IPS DF 4.7 (cell line): ENCODE results near the gene ABCA4.

Source experiments
- DNase-seq: peaks from one replicate; pipeline ENCODE4 v3.0.0-alpha.2; 2013; ENCODE audit warnings: low spot score; ENCODE audit errors: extremely low read depth

Gene ABCA4

DNA sequence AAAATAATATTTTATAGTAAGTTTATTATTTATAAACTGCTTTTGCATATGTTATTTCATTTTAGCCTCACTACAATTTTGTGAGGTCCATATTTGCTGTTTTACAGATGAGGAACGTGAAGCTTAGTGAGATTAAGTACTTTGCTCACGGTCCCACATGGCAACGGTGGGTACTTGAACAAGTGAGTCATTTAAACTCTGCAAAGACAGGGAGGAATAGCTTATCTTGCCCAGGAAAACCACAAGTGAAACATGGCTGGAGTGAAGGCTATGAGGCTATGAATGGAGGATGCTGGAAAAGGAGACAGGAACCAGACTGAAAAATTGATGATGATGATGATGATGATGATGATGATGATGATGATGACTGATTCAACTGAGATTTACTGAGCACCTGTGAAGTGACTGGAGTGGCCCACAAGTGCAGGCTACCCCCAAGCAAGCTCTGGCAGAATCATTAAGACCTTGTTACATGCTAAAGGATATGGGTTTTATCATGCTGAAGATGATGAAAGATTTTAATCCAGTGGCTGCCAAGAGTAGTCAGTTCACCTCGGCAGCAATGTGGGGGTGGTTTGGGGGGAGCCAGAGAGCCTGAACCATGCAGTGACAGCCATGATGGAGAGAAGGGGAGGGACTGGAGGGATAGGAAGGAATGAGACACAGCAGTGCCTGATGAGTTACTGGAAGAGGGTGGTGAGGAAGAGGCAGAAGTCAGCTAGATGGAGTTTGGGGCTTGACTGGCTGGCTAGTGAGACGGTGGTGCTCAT lies 1.4 kb upstream of the ABCA4 start:
- no peak for DNase-seq

DNA sequence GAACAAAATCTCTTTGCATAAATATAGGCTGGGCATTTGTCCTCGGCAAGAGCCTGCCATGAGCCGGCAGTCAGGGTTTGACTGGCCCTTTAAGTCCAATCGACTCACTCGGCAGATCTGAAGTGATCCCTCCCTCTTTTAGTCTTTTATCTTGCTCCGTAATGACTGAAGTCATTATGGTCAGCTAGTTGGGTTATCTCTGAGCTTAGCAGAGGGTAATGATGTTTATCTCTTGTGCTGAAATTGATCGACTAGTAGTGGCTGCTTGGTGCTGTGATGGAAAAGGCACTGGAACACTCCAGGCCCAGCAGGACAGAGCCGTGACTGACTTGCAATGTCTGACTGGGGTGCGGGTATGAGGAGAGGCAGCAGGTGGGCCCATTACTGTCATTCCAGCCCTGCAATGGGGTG lies 468 bp upstream of the ABCA4 start:
- no peak for DNase-seq

DNA sequence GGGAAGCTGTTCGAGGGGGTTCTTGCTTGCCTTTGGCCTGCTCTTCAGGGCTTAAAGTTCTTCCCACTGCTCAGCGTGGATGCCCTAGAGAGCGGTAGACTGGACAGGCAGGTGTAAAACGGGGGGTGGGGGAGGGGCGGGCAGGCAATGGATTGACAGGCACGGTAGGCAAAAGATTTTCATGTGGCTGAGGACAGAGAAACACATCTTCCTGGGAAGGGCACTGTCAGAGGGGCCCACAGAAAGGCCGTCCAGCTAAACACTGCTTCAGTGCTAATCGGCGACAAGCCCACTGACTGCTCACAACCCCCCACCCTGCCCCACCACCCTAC lies 412 bp downstream of the ABCA4 start:
- no peak for DNase-seq

DNA sequence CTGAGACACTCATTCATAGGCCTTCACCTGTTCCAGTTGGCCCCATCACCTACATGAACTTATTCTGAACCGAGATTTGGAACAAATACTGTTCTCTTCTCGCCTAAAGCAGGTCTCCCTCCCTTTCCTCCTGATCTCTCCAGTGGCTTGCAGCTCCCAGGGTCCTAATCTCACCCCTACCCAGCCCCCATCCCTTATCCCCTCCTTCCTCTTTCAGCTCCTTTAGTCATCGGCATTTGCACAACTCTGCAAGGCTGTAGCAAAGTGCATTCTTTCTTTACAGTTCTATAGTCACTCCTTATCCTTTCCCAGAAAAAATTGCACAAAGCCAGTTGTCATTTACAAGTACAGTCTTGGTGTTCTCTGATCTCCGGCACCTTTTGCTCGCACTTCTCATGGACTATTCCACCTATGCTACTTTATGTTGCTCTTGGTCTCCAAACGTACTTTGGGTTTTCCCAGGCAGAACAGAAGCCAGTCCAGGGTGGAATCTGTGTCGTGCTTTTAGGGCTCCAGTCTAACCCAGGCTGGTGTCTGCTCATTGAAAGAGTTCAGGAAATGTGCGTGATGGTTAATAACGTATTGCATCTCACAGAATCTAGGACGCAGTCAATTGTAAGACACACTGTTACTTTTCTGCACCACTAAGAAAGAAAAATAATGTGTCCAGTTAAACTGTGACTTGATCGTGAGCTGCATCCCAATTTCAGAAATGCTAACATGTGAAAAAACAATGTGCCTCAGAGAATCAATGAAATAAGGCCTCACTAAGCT lies 965 bp downstream of the ABCA4 start:
- no peak for DNase-seq

DNA sequence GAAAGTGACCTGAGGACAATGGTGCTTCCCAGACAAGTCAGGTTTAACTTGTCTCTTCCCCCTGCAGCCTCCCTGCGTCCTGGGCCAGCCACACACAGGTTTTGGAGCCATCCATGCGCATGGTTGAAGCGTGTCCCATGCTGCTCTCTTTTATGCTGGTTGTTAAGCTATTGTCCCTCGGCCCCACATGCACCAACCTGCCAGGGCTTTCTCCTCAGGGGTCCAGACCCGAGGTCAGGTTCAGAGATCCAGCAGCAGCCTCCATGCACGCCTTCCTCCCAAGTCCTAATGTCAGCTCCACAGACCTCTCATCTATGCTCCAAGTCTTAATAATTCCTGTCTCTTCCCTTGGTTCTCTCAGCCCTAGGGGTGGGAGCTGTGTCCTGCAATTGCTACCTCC lies 1.6 kb downstream of the ABCA4 start:
- no peak for DNase-seq

DNA sequence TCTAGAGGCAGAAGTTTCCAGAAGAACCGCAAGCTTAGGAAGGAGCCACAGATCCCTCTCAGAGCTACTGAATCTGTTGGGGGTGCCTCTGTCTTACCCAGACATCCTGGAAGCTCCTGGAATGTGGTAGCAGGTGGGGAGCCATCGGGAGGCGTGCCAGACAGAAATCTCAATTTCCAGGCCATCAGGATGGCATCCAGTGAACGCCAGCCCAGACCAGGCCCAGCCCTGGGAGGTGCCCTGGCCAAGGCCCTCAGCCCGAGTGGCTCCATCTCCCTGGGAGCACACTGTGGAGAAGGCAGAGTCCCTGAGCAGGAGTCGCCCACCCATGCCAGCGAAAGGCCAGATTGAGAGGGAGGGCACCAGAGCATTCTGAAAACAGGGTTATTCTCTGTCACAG lies 2.5 kb downstream of the ABCA4 start:
- DNase-seq = no peak

DNA sequence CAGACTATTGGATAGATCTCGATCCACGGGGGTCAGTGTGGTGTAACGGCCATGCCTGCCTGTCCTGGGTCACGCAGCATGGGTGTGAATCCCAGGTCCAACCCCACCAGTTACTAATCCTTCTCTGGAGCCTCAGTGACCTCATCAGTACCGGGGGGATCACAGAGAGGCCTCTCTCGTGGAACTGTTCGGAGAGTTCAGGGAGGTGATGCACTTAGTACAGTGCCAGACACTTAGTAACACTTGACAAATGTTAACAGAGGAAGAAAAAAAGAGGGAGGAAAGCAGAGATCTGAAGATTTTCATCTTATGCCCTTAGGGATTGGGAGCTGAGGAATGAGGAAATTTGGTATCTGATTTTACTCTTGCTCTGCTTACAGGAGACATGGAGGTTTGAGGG lies 2.9 kb downstream of the ABCA4 start:
- no peak for DNase-seq

DNA sequence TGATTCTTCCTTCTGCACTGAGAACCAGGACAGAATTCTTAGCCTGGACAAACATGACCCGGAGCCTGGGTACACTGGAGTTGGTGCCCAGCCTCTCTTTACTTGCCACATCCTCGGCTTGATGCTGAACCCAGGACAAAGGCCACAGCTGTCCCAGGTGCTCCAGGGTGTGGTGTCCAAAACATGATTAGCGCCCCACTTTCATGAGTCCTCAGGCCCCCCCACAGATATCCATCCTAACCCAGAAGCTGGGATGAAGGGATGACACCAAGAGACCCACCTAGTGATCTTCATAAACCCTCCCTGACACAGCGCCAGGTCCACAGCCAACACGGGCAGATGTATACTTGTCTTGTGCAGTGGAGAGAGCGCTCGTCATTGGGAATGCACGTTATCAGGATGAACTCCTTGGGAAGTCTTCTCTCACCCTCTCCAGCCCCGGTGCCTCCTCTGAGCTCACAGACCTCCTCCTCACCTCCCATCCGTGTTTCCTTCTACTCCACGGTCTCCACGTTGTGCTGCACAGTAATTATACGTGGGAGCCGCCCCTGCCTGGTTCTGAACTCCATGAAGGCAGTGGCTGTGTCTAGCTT lies 3.6 kb downstream of the ABCA4 start:
- no peak for DNase-seq

DNA sequence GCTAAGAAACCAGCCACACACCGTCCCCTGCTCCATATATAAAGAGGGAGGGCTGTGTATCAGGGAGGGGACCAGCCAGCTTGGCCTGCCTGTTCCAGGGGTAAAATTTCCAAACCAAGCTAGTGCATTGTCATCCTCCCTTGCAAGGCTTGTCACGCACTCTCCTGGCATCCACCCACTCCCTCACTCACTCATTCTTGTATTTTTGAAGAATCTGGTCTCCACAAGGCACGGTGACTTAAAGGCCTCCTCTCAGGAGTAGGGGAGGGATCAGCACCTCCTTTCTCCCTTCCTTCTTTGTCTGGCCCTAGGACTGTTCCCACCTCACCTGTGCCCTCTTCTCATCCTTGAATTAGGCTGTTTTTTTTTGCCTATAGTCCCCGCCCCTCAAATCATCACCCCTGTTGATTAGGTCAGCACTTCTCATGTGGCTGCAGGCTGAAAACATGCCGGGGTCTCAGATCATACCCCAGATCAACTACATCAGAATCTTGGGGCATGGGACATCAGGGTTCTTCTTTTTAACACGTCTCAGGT lies 5.0 kb downstream of the ABCA4 start:
- no peak for DNase-seq

DNA sequence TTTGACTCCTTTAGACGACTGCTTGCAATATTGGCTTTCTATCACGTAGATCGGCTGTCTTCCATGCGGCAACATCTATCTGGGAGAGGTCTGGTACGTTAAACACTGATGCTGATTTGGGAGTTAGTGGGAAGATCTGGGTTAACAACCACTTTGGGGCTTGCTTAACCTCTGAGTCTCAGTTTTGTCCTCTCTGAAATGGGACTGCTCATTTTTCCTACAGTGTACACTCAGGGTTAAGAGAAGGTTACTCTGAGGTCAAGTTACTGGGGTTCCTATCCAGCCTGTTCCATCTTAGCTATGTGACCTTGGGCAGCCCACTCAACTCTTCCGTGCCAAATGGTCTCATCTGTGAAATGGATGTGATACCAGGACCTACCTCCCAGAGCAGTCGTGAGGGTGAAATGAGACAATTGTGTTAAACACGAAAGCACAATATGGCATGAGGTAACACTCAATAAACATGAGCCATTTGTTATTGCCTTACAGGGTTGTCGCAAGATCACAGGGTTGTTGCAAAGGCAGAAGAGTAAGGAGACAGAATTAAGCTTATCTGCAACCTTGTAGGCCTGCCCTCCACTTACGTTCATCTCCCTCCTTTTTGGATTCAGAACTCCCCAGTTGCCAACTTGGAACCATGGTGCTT lies 5.6 kb downstream of the ABCA4 start:
- DNase-seq = no peak

DNA sequence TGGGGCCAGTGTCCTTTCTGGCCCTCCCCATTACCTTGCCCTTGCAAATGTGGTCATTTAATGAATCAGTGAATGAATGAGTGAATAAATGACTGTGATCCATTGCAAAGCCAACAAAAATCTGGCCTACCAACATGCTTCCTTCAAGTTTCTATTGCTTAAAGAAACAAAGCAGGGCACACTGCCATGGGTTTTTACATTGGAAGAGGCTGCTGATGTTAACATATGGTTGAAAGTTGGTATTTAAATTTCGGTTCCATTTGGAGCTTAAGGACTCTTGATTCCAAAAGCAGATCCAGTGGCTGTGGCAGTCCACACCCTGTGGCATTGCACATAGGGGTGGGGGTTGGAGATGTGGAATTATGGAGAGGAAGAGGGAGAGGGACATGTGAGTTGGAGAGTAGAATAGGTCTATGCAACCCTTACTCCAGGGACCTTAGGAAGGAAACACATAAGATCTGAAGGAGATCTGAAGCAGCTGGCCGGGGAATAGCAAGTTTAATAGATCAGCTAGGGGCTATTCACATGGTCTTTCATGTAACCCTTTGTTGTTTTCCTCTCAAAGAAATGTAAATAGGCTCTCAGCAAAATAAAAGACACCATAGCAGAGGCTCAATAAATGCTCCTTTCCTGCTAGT lies 7.2 kb downstream of the ABCA4 start:
- DNase-seq = no peak

DNA sequence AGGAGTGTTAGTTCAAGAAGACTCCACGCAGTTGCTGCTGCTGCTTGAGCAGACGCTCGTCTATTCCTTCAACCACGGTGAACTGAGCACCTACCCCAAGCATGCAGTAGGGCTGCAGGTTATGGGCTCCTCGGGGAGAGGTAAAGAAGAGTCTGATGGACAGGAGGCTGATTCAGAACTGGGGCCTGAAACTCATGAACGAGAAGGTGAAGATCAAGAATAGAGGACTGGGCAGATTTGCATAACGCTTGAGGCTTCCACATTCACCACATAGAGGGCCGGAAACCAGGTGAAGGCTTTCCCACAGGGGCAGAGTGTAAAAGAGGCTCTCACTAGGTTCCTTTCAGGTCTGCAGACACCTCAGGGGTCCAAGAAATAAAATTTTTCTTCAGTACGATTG lies 9.1 kb downstream of the ABCA4 start:
- no peak for DNase-seq

DNA sequence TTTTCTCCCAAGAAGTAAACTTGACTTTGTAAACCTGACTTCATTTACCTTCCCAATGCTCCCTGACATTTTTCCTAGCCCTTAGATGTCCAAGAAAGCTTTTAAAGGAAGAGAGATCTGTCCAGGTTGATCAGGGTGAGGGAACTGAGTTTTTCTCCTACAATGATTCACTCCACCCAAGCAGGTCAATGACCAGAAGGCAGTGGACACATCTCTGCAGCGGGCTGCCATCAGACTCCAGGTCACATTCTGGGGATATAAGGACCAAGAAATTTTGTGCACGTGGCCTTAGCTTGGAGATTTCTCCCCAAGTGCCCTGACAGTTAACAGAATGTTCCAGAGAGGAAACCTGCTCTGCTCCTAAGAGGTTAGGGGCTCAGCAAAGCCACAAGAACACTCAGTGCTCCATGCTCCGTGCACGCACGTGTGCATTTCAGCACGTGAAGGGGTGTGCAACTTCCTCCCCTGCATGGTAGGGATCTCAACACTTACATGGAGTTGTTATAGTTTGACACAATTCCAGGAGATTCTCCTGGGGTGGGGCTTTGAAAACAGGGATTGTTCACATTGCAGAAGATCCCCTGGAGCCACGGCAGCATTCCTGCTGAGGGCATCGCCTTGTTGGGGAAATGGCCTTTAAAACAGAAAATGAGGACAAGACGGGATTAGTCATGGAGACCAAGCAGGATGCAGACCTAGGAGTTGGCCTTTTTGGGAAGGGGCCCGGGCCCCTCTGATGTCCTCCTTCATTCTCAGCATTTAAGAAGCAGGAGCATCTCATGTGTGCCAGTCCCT lies 9.8 kb downstream of the ABCA4 start:
- DNase-seq = no peak

DNA sequence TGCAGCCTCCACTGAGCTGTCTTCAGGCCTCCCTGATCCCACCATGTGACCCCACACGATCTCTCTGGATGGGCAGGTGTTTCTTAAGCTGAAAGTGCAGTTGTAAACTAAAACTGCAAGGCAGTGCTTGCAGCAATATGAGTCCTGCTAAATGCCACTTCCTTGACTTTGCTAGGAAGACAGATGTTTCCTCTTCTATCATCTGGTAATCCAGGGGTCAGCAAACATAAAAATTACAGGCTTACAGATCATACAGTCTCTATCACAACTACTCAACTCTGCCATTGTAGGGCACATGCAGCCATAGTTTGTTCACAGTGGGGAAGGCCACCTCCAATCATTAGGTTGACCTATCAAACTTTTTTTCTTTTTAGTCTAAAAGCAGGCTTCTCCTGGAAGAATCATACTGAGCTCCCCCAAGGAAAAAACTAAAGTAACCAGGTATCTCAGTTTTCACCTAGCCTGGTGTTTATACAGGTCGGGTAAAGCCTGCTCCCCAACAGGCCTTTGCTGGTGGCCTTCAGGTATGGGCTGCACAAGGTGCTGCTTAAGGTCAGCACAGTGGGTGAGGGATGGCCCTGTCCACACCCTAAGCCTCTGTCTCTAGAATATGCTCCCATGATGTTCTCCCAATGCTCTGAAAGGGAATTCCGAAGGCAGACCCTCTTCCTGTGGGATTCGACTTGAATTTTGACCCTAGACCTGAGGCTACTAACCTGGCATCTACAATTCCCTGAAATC lies 10.8 kb downstream of the ABCA4 start:
- no peak for DNase-seq

DNA sequence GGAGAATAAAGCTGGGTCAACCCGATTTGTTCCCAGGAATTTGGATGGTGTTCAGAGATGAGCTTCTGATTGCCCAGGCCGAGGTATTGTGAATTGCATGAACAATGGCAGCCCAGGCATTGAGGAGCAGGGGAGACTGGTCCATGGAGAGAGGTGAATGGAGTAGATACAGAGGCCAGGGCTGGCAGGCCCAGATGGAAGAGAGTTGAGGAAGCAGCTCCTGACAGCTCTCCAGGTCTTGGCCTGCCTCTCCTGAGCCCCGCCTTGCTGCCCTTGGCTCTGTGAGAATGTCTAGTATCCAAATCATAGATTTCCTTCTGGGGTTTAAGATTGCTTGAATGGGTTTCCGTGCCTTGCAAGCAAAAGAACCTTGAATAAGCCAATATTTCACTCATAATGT lies 11.5 kb downstream of the ABCA4 start:
- no peak for DNase-seq

DNA sequence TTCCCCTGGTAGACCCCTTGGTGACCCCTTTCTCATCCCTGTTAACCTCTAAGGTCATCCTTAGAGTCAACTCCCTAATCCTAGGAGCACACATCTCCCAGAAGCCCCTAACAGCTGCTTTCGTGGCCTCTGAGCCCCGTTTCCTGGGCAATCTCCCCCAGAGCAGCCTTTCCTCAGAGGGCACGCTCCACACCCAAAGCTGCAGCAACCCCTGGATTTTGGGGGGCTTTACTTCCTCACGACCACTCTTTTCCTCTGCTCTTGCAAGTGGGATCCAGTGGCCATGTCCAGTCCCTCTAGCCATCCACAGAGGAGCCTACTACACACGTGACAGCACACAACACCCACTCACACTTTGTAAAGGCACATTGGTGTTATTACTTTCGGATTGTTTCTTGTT lies 13.8 kb downstream of the ABCA4 start:
- no peak for DNase-seq

DNA sequence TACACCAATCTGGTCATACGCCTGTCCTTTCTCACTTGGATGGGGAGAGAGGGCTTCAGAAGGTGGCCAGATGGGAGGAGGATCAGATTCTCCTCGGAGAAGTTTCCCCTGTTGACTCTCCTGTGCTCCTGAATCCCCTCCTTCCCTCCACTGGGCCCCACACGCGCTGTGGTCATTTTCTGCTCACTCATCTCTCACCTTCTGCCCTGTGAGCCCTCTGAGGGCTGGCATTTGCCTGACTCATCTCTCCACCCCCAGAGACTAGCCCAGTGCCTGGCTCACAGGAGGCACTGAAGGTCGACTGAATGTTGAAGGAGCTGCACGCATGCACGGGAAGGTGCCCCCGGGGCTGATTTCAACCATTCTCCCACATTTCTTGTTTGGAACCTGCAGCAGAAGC lies 14.2 kb downstream of the ABCA4 start:
- no peak for DNase-seq

DNA sequence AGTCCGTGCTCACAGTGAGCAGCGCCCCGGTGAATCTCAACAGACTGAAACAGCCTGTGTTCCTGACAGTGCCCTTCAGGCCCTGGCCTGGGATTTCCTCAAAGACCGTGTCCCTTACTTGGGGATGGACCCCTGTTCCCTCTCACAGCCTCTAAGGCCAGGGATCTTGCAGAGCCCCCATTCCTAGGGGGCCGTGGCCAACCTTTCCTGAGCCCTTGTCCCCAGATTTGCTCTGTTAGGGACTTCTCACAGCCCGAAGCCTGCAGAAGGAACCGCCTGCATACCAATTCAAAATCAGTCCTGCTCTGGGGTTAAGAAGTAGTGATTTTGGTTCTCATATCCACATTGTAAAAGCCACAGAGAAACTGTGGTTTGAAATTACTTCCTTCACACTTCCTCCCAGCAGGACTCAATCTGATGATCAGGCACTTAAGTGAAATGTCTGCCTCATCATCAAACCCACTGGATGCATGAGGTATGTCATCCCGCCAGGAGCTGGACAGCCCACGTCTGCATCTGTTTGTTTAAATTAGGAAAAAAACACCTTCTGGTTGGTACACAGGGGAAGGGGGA lies 14.9 kb downstream of the ABCA4 start:
- no peak for DNase-seq

DNA sequence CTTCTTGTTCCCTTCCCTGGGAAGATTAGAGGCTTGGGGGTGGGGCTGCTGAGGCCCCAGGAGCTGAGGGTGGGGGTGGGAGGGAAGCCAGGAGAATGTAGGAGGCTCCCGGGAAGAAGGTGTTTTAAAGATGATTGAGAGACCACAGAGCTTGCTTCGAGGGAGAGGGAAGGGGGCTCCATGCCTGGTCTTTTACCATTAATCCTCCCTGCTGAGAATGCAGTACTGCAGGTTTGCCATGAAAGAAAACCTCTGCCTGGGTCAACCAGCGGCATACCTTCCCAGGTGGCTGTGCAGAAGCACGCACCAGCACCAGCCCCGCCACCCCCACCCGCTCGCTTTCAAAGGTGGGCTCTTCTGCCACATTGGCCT lies 15.4 kb downstream of the ABCA4 start:
- no peak for DNase-seq
